Liver (tissue), 3 donors: Measurements from ENCODE around the gene SERPINE2.

Source experiments
- MAX ChIP-seq: IDR thresholded peaks from 2 replicates; pipeline ENCODE4 v1.6.1; 2016; ENCODE audit warnings: antibody characterized with exemption
- RXRA ChIP-seq, 2 donors: IDR thresholded peaks; 2 replicates each; pipeline ENCODE4 v1.6.1; 2017 to 2018; ENCODE audit warnings: antibody characterized with exemption in 2 of 2, mild to moderate bottlenecking in 1 of 2
- TF ChIP-seq, protein P1 (sequence below): fragments of 150-350 bp; IDR thresholded peaks from 2 replicates; pipeline ENCODE4 v1.5.1; 2017; ENCODE audit warnings: improper control_type of control experiment, low read depth, low read length; ENCODE audit not compliant: missing input control
- donor health status: healthy.
- donor health status: healthy.

GRCh38 chr2:223969856-223970255 is 69.2 kb downstream of the SERPINE2 start:
- TF ChIP-seq, protein P1, sequence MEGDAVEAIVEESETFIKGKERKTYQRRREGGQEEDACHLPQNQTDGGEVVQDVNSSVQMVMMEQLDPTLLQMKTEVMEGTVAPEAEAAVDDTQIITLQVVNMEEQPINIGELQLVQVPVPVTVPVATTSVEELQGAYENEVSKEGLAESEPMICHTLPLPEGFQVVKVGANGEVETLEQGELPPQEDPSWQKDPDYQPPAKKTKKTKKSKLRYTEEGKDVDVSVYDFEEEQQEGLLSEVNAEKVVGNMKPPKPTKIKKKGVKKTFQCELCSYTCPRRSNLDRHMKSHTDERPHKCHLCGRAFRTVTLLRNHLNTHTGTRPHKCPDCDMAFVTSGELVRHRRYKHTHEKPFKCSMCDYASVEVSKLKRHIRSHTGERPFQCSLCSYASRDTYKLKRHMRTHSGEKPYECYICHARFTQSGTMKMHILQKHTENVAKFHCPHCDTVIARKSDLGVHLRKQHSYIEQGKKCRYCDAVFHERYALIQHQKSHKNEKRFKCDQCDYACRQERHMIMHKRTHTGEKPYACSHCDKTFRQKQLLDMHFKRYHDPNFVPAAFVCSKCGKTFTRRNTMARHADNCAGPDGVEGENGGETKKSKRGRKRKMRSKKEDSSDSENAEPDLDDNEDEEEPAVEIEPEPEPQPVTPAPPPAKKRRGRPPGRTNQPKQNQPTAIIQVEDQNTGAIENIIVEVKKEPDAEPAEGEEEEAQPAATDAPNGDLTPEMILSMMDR, result no peak
- TF ChIP-seq MAX (no peak), RXRA (IDR thresholded peaks at IDR 0.05) (no peak)
